A673 (cell line): ENCODE results near the gene B4GALT5. TPM values are rescaled to one million over a fixed set of nuclear protein-coding genes. Genes with fewer than 3 reads are reported as not detected.

Experiments
- BruUV-seq: library from RNA; stranded (reverse); fragments of 400-500 nt; replicated peaks from 2 replicates; lab custom pipeline; 2021; lab: Mats Ljungman, UMichigan
- CTCF ChIA-PET: fragments of 300-600 bp; sonication (Branson Sonifier 250); formaldehyde crosslinking; loops from one replicate; lab custom pipeline; 2022; ENCODE audit warnings: antibody characterized with exemption; lab: Charles Lee
- POLR2A ChIA-PET: fragments of 300-600 bp; sonication (Branson Sonifier 250); formaldehyde crosslinking; loops from one replicate; lab custom pipeline; 2022; ENCODE audit warnings: antibody characterized with exemption; ENCODE audit not compliant: low non-redundant PET; lab: Charles Lee
- DNase-seq: peaks from one replicate; pipeline ENCODE4 v3.0.0-alpha.2; 2015; ENCODE audit warnings: low spot score
- H3K27ac ChIP-seq: fragments of 200-600 bp; sonication (generic); 2 replicates; pipeline ENCODE4 v1.5.1; 2016; ENCODE audit warnings: mixed run types, low read depth, mild to moderate bottlenecking, mixed read lengths, antibody characterized with exemption, low read length; ENCODE audit not compliant: poor library complexity, severe bottlenecking
- H3K27me3 ChIP-seq: fragments of 200-600 bp; sonication (generic); replicated peaks from 2 replicates; pipeline ENCODE4 v1.6.1; 2017; ENCODE audit warnings: mixed run types, low read depth, mild to moderate bottlenecking, mixed read lengths, antibody characterized with exemption, low read length; ENCODE audit not compliant: insufficient read depth, poor library complexity
- H3K36me3 ChIP-seq: fragments of 200-600 bp; sonication (generic); 2 replicates; pipeline ENCODE4 v1.6.1; 2016; ENCODE audit warnings: mixed run types, mild to moderate bottlenecking, mixed read lengths, antibody characterized with exemption, low read length; ENCODE audit not compliant: insufficient read depth, poor library complexity, severe bottlenecking
- H3K4me1 ChIP-seq: fragments of 200-600 bp; sonication (generic); 2 replicates; pipeline ENCODE4 v1.6.1; 2017; ENCODE audit warnings: mixed run types, mild to moderate bottlenecking, mixed read lengths, antibody characterized with exemption, low read length; ENCODE audit not compliant: insufficient read depth, poor library complexity, severe bottlenecking
- H3K4me3 ChIP-seq: fragments of 200-600 bp; sonication (generic); 2 replicates; pipeline ENCODE4 v1.5.1; 2016; ENCODE audit warnings: low read depth, mixed run types, mild to moderate bottlenecking, mixed read lengths, low read length; ENCODE audit not compliant: poor library complexity, severe bottlenecking
- H3K9me3 ChIP-seq: fragments of 200-600 bp; sonication (generic); 2 replicates; pipeline ENCODE4 v1.6.1; 2016; ENCODE audit warnings: mixed run types, low read depth, mild to moderate bottlenecking, mixed read lengths, antibody characterized with exemption, low read length; ENCODE audit not compliant: poor library complexity, severe bottlenecking
- CTCF ChIP-seq: fragments of 300-800, 200-600 bp; sonication (generic); conservative IDR thresholded peaks from 2 replicates; pipeline ENCODE4 v1.5.1; 2017; ENCODE audit warnings: low read depth, mild to moderate bottlenecking, antibody characterized with exemption, low read length, moderate library complexity, mixed read lengths
- EZH2 ChIP-seq: fragments of 200-600 bp; sonication (generic); IDR thresholded peaks from 2 replicates; pipeline ENCODE4 v1.6.1; 2017; ENCODE audit warnings: borderline replicate concordance, low read depth, mild to moderate bottlenecking, mixed read lengths, antibody characterized with exemption, low read length; ENCODE audit not compliant: poor library complexity, severe bottlenecking
- intact Hi-C: fragments of 100-400 bp; cut with micrococcal nuclease; formaldehyde crosslinking; loops from one replicate; pipeline ENCODE4 v1.10.0; 2022; ENCODE audit not compliant: unreplicated experiment
- total RNA-seq: library from RNA; stranded (reverse); gene quantifications from 2 replicates; pipeline ENCODE4 v1.2.3, GENCODE V29; 2021

The B4GALT5 gene
- total RNA-seq, 1 experiment from 2014 or later: 78.0 TPM

GRCh38 chr20:49646528-49646927, 67.2 kb downstream of the B4GALT5 start:
- BruUV-seq: no TSS peak
- DNase-seq: no peak
- peaks cover 69% of the 10 kb centered on the region for H3K36me3 ChIP-seq
- TF ChIP-seq EZH2 (no peak), CTCF (no peak)
- ChIA-PET CTCF (no interaction called here), POLR2A (no interaction called here)
- no peak overlapping the region for H3K27ac ChIP-seq
- H3K4me3 ChIP-seq: no peak overlapping the region
- H3K4me1 ChIP-seq: no peaks in the 10 kb centered on the region
- H3K27me3 ChIP-seq: no peaks in the 10 kb centered on the region
- intact Hi-C loops: no loop called here
- no peaks in the 10 kb centered on the region for H3K9me3 ChIP-seq

- BruUV-seq: no TSS peak
- Histone ChIP-seq H3K9me3 (no peaks in the 10 kb centered on the region), H3K4me3 (no peak overlapping the region), H3K27ac (no peak overlapping the region), H3K27me3 (no peaks in the 10 kb centered on the region), H3K36me3 (peaks cover 72% of the 10 kb centered on the region), H3K4me1 (no peaks in the 10 kb centered on the region)
- POLR2A ChIA-PET: no interaction called here
- no peak for TF ChIP-seq EZH2
- no peak for TF ChIP-seq CTCF
- no peak for DNase-seq
- intact Hi-C loops: no loop called here
- CTCF ChIA-PET: no interaction called here
Observed at GRCh38 chr20:49646126-49646525, 67.6 kb downstream of the B4GALT5 start.

- Histone ChIP-seq H3K36me3 (peaks cover 79% of the 10 kb centered on the region), H3K9me3 (no peaks in the 10 kb centered on the region), H3K27me3 (no peaks in the 10 kb centered on the region), H3K27ac (no peak overlapping the region), H3K4me3 (no peak overlapping the region), H3K4me1 (no peaks in the 10 kb centered on the region)
- no peak for TF ChIP-seq EZH2
- TF ChIP-seq CTCF: no peak
- ChIA-PET POLR2A (no interaction called here), CTCF (no interaction called here)
- no TSS peak for BruUV-seq
- no peak for DNase-seq
- intact Hi-C loops: no loop called here
Observed at GRCh38 chr20:49644980-49645565, 68.6 kb downstream of the B4GALT5 start.
